Tibial nerve (tissue), 3 donors: ENCODE measurements around the gene RFX1.

Experiments used
- CTCF ChIP-seq, 5 experiments: fragments of 200-600 bp in 3 of 5; fragments of 450-650 bp in 2 of 5; sonication (generic) in 3 of 5; IDR thresholded peaks; one replicate each; pipeline ENCODE4 v1.5.1; 2016 to 2019; ENCODE audit warnings: antibody characterized with exemption in 5 of 5, mild to moderate bottlenecking in 3 of 5, moderate library complexity in 2 of 5
- POLR2A ChIP-seq, 2 donors: fragments of 450-650 bp; IDR thresholded peaks; one replicate each; pipeline ENCODE4 v1.6.1; 2017; ENCODE audit warnings: antibody characterized with exemption in 2 of 2, mild to moderate bottlenecking in 2 of 2, moderate library complexity in 2 of 2

- TF ChIP-seq CTCF (IDR thresholded peaks at IDR 0.05) = no peak
- no peak for TF ChIP-seq POLR2A (IDR thresholded peaks at IDR 0.05)
These were observed 49.3 kb upstream of the RFX1 start for GRCh38 chr19:14055396-14055795.
